ENCODE measurements around the gene GNAS.

GNAS gene

DNA sequence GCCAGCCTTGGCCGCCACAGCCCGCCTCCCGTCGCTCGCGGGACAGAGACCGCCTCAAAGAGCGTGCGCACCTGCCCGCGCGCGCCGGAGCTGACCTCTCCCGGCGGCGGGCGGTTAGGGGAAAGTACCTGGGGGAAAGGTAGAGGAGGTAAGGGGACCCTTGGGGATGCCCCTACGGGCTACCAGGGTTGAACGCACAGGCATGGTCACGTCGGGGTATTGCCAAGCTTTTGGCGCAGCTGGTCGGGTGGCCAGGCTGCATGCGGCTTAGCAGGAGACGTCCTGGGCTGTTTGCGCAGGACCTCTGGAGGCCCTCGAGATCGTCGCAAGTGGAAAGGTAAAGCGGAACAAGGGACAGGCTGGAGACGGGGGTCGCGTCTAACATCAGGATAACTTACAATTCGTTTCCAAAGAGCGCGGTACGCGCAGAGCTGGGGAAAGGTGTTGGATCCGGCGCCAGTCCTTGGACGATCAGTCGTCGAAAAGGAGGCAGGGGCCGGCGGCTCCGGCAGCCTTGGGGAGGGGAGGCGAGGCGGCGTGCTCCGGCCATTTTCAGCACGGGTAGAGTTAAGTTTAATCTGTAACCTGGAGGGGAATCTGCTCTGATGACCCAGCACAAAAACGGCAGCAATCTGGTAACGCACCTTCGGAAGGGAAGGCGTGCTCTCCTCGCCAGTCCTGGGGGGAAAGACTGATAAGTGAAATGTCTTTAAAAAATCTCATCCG, 10.8 kb upstream of the GNAS start:
- no peak for DNase-seq (ENCODE audit: low read depth)
- no peak overlapping the region for H3K4me3 ChIP-seq (ENCODE audit: control insufficient read depth, low read depth, low read length)

GRCh38 chr20:58842276-58842675, 10.2 kb upstream of the GNAS start:
- TF ChIP-seq, protein P1, sequence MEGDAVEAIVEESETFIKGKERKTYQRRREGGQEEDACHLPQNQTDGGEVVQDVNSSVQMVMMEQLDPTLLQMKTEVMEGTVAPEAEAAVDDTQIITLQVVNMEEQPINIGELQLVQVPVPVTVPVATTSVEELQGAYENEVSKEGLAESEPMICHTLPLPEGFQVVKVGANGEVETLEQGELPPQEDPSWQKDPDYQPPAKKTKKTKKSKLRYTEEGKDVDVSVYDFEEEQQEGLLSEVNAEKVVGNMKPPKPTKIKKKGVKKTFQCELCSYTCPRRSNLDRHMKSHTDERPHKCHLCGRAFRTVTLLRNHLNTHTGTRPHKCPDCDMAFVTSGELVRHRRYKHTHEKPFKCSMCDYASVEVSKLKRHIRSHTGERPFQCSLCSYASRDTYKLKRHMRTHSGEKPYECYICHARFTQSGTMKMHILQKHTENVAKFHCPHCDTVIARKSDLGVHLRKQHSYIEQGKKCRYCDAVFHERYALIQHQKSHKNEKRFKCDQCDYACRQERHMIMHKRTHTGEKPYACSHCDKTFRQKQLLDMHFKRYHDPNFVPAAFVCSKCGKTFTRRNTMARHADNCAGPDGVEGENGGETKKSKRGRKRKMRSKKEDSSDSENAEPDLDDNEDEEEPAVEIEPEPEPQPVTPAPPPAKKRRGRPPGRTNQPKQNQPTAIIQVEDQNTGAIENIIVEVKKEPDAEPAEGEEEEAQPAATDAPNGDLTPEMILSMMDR (conservative IDR thresholded peaks at IDR 0.05; ENCODE audit: control insufficient read depth, insufficient read depth, low read depth, low read length) = no peak
- DNase-seq (ENCODE audit: low read depth) = no peak
- no peak overlapping the region for H3K4me3 ChIP-seq (ENCODE audit: control insufficient read depth, low read depth, low read length)

More for the DNA sequence above, 10.8 kb upstream of the GNAS start:
- TF ChIP-seq, protein P1 (conservative IDR thresholded peaks at IDR 0.05; ENCODE audit: control insufficient read depth, insufficient read depth, low read depth, low read length) = no peak

- DNase-seq (ENCODE audit: low read depth) = no peak
- TF ChIP-seq, protein P1 (conservative IDR thresholded peaks at IDR 0.05; ENCODE audit: control insufficient read depth, insufficient read depth, low read depth, low read length) = no peak
- no peak overlapping the region for H3K4me3 ChIP-seq (ENCODE audit: control insufficient read depth, low read depth, low read length)
Observed at GRCh38 chr20:58843128-58843556, 9.4 kb upstream of the GNAS start.

GRCh38 chr20:58845706-58846105, 6.8 kb upstream of the GNAS start:
- TF ChIP-seq, protein P1 (conservative IDR thresholded peaks at IDR 0.05; ENCODE audit: control insufficient read depth, insufficient read depth, low read depth, low read length) = no peak

DNA sequence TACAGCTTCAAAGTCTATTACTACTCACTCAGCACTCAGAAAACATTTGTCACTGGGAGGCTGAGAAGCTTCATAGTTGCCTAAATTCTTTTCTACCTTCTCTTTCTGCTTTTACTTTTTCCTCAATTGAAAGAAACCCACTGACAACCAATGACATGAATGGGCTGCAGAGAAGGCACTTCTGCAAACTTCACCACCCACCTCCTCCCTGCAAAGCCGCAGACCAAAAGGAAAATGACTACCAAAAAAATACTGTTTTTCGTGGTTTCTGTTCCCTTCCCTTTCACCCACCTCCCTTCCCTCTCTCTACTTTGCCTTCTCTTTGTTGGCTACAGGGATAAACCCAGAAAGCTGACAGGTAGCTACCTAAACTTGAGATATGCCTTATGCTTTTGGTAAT, 5.1 kb upstream of the GNAS start:
- no peak overlapping the region for H3K4me3 ChIP-seq (ENCODE audit: control insufficient read depth, low read depth, low read length)
- TF ChIP-seq, protein P1 (conservative IDR thresholded peaks at IDR 0.05; ENCODE audit: control insufficient read depth, insufficient read depth, low read depth, low read length) = no peak
- no peak for DNase-seq (ENCODE audit: low read depth)

More at GRCh38 chr20:58845706-58846105, 6.8 kb upstream of the GNAS start:
- no peak overlapping the region for H3K4me3 ChIP-seq (ENCODE audit: control insufficient read depth, low read depth, low read length)
- DNase-seq (ENCODE audit: low read depth) = no peak

- peak within 1 kb of the TSS; percentile 76 for H3K4me3 ChIP-seq (ENCODE audit: control insufficient read depth, low read depth, low read length)
- DNase-seq (ENCODE audit: low read depth) = peak; percentile 89
- TF ChIP-seq, protein P1 (conservative IDR thresholded peaks at IDR 0.05; ENCODE audit: control insufficient read depth, insufficient read depth, low read depth, low read length) = no peak
Observed at GRCh38 chr20:58850693-58851174, 1.8 kb upstream of the GNAS start, which contains the start of gene GNAS-AS1. GNAS-AS1 (minus strand) TSS chr20:58850902.
